Activated CD8-positive, alpha-beta memory T cell treated with anti-CD3 and anti-CD28 coated beads, Interleukin-2, amount 10 ng/mL, durations not matched to agents 7 days and 5 days (primary cell): ENCODE results near the gene ARHGAP10. TPM values are rescaled to one million over a fixed set of nuclear protein-coding genes. Genes with fewer than 3 reads are reported as not detected.

Source experiments
- ATAC-seq: fragments of 150-1000 bp; cut with Tn5 transposase; one replicate; pipeline ENCODE4 v1.10.0; 2021; ENCODE audit warnings: moderate library complexity
- CTCF ChIA-PET: fragments of 350-600 bp; sonication (Branson Sonifier 250); formaldehyde crosslinking; loops from one replicate; lab custom pipeline; 2021; ENCODE audit warnings: antibody characterized with exemption; lab: Charles Lee
- DNase-seq: peaks from one replicate; pipeline ENCODE4 v3.0.0-alpha.2; 2020
- H3K27ac Mint-ChIP-seq: one replicate; pipeline ENCODE4 v1.8.0; 2021; ENCODE audit warnings: mild to moderate bottlenecking, mixed read lengths
- H3K27me3 Mint-ChIP-seq: one replicate; pipeline ENCODE4 v1.8.0; 2021; ENCODE audit warnings: mixed read lengths
- H3K36me3 Mint-ChIP-seq: one replicate; pipeline ENCODE4 v1.8.0; 2021; ENCODE audit warnings: mild to moderate bottlenecking, mixed read lengths
- H3K4me1 Mint-ChIP-seq: one replicate; pipeline ENCODE4 v1.8.0; 2021; ENCODE audit warnings: mixed read lengths
- H3K4me3 Mint-ChIP-seq: one replicate; pipeline ENCODE4 v1.8.0; 2021; ENCODE audit warnings: mild to moderate bottlenecking, moderate library complexity, mixed read lengths
- H3K9me3 Mint-ChIP-seq: one replicate; pipeline ENCODE4 v1.8.0; 2022; ENCODE audit warnings: low read depth, mixed read lengths
- total RNA-seq, 2 experiments: library from RNA; stranded (reverse); gene quantifications; one replicate each; pipeline ENCODE4 v1.2.3, GENCODE V29; 2021

ARHGAP10 gene
- total RNA-seq, 2 experiments from 2014 or later = 12.1 to 18.8 TPM

DNA sequence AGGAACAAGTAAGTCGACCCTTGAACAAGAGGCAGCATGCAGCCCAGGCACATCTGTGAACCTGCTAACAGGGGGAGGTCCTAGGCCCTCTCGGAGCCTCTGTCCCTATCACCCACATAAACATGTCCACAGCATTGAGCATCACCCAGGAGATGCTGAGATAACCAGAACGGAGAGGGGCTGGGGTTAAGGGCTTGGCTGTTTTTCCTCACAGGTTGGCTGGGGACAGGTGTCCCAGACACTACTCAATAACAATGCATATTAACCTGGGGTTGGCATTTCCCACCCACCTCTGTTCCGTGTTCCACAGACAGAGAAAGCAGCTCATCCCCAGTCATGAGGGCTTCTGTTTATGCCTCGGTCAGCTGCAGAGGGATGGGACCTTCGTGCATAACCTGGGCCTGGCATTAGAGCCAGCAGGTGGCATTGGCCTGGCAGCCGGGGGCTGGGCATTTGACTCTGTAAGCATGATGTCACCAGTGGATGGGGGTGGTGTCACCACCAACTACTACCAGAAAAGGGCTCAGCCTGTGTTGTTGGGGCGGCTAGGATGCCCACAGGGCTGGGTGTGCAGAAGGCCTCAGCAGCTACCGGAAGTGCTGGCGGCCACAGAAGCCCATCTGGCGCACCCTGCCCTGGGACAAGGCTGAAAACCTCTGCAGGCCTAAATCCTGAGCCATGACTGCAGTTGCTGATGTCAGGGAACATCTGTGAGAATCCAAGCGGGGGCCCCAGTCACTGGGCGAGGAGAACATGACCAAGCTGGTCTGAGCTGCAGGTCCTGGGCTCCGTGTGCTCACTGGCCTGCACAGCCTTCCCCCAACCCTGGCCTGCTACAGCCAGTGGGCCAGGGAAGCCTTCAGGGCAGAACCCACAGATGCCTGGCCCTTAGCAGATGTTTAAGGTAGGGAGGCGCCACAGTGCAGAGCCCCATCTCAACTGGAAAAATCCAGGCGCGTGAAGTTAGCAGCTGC, 358.9 kb downstream of the ARHGAP10 start:
- H3K9me3 Mint-ChIP-seq = no peaks in the 10 kb centered on the region
- CTCF ChIA-PET = no interaction called here
- no peak overlapping the region for H3K4me3 Mint-ChIP-seq
- ATAC-seq = no peak
- no peaks in the 10 kb centered on the region for H3K36me3 Mint-ChIP-seq
- H3K27ac Mint-ChIP-seq = no peak overlapping the region
- no peaks in the 10 kb centered on the region for H3K4me1 Mint-ChIP-seq
- DNase-seq = no peak
- no peaks in the 10 kb centered on the region for H3K27me3 Mint-ChIP-seq

DNA sequence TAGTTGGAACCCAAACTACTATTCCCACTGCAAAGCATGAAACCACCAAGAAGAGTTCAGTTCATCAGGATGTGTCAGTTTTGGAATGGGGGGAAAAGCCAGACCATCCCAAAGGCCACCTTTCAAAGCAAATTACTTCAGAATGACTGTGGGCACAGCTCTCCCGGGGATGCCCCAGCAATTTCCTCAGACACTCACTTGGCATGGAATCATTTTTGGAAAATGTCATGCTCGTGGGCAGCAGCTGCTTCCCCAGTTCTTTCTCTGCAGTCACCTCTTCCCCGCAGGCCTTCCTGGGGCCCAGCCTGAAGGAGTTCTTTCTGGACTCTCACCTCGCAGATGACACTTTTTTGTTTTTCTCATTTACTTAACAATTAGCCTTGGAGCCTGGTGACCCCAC, 360.0 kb downstream of the ARHGAP10 start:
- CTCF ChIA-PET = no interaction called here
- no peak for ATAC-seq
- no peak overlapping the region for H3K4me3 Mint-ChIP-seq
- no peaks in the 10 kb centered on the region for H3K36me3 Mint-ChIP-seq
- no peak for DNase-seq
- no peak overlapping the region for H3K27ac Mint-ChIP-seq
- no peaks in the 10 kb centered on the region for H3K9me3 Mint-ChIP-seq
- no peaks in the 10 kb centered on the region for H3K27me3 Mint-ChIP-seq
- no peaks in the 10 kb centered on the region for H3K4me1 Mint-ChIP-seq

DNA sequence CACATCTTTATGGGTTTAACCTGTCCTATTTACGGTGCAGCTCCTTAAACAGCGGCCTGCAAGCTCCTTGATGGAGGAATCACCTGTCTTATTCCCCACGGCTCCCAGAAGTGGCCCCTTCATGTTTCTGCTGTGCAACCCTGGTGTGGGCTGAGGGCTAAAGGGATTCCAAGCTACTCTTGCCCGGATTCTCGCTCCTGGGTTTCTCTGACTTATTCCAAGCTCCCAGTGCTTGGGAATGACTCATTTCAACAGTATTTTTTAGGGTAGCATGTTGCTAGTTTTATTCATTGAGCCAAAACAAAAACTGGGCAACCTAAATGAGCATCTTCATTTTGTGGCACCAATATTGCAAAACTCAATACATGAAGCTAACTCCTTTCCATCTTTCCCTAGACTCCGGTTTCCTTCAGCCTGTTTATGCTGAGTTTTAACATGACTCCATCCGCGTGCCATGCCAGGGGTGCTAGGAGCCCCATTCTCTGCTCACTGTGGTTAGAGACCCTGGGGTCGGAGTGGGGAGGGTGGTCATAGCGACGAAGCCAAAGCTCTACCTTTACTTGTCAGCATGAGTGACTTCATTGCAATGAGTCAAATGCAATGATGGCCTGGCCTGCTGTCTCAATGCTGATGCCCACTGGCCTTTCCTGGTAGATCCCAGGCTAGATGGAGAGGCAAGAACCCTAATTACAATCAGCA, 360.6 kb downstream of the ARHGAP10 start:
- no peak for ATAC-seq

DNA sequence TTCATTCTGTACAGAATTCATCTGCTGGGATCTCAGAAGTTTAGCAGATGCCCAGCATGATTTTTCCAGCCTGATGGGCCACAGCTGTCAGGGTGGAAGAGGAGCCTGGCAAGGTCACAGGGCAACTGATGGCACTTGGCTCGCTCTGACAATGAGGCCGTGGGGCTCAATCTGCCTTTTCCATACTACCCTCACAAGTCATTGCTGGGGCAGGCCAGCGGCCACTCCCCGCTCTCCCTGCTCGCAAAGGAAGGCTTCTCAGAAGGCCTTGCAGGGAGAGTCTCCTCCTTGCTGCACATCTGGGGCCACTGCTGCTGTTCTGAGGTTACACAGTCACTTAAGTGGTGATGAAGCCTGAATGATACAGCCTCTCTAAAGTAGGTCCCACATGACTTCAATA, 361.2 kb downstream of the ARHGAP10 start:
- Mint-ChIP-seq H3K36me3 (no peaks in the 10 kb centered on the region), H3K4me3 (no peak overlapping the region), H3K27me3 (no peaks in the 10 kb centered on the region), H3K9me3 (no peaks in the 10 kb centered on the region), H3K4me1 (no peaks in the 10 kb centered on the region), H3K27ac (no peak overlapping the region)
- ATAC-seq = no peak
- CTCF ChIA-PET = no interaction called here
- DNase-seq = no peak

More for the DNA sequence above, 360.6 kb downstream of the ARHGAP10 start:
- Mint-ChIP-seq H3K27me3 (no peaks in the 10 kb centered on the region), H3K27ac (no peak overlapping the region), H3K36me3 (no peaks in the 10 kb centered on the region), H3K9me3 (no peaks in the 10 kb centered on the region), H3K4me1 (no peaks in the 10 kb centered on the region), H3K4me3 (no peak overlapping the region)
- CTCF ChIA-PET = no interaction called here
- DNase-seq = no peak

DNA sequence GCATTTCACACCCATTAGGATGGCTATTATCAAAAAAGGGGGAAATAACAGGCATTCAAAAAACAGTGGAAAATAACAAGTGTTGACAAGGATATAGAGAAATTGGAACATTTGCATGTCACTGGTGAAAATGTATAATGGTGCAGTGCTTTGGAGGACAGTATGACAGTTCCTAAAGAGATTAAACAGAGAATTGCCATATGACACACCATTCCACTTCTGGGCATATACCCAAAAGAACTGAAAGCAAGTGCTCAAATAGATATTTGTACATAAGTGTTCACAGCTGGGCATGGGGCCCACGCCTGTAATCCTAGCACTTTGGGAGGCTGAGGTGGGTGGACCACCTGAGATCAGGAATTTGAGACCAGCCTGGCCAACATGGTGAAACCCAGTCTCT, 362.3 kb downstream of the ARHGAP10 start:
- DNase-seq (no peak), ATAC-seq (no peak)
- Mint-ChIP-seq H3K4me1 (no peaks in the 10 kb centered on the region), H3K27me3 (no peaks in the 10 kb centered on the region), H3K9me3 (no peaks in the 10 kb centered on the region), H3K4me3 (no peak overlapping the region), H3K27ac (no peak overlapping the region), H3K36me3 (no peaks in the 10 kb centered on the region)
- CTCF ChIA-PET = no interaction called here

DNA sequence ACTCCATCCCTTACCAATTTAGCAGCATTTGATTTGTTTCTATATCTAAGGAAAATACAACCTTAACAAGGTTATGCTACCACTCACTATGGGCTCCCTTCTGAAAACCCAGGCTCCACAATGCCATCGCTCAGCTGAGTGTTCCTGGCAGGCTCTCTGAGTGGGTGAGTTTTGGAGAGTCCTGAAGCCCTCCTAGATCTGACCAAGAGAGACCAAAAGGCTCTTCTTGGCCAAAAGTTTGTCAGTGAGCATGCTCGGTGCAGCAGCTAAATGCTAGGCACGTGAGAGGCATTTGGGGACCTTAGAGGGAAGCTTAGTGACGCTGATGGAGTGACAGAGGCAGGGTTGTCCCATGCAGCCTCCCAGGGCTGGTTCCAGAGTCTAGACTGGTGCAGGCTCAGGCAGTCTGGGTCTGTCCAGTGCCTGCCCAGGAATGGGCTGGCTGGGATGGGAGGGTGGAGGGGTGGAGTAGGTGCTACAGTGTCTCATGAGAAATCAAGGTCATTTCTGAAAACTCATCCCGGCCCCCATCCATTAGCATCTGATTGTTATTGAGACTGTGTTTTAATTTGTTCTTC, 363.5 kb downstream of the ARHGAP10 start:
- Mint-ChIP-seq H3K4me3 (no peak overlapping the region), H3K36me3 (no peaks in the 10 kb centered on the region), H3K9me3 (no peaks in the 10 kb centered on the region), H3K27me3 (no peaks in the 10 kb centered on the region), H3K4me1 (no peaks in the 10 kb centered on the region), H3K27ac (no peak overlapping the region)
- ATAC-seq (no peak), DNase-seq (no peak)
- CTCF ChIA-PET = no interaction called here

DNA sequence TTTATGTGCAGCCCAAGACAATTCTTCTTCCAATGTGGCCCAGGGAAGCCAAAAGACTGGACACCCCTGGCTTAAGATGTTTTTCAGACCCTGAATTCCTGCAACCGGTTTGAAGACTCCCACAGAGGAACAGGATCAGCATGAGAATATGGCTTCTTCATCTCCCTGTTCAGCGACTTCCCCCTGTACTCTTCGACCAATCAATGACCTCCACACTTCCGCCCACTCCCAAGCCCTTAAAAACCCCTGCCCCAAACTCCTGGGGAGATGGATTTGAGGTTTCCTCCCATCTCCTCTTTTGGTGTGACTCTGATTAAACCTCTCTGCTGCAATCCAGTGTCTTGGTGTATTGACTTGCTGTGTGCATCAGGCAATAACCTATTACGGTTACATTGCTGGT, 365.9 kb downstream of the ARHGAP10 start:
- Mint-ChIP-seq H3K27ac (no peak overlapping the region), H3K36me3 (no peaks in the 10 kb centered on the region), H3K27me3 (no peaks in the 10 kb centered on the region), H3K4me3 (no peak overlapping the region), H3K4me1 (peaks cover 2% of the 10 kb centered on the region), H3K9me3 (no peaks in the 10 kb centered on the region)
- no peak for ATAC-seq
- DNase-seq = no peak
- CTCF ChIA-PET = no interaction called here

DNA sequence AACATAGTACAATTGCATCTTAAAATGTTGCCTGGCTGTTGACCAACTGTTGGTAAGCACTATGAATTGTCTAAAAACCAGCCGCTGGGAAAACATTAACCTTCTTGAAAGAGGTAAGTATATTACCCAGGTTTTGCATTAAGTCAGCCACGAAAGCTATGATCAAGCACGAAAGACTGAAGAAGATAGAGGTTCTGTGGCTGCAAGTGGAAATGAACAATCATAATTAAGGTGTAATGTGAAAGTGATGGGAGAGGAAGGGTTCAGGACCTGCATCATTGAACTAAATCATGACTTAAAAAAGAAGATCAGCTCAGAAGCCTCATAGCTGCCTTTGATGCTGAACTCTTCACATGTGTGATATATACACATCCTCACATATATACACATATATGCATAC, 369.3 kb downstream of the ARHGAP10 start:
- no peak for DNase-seq
- ATAC-seq = no peak
- H3K36me3 Mint-ChIP-seq = peaks cover 2% of the 10 kb centered on the region

DNA sequence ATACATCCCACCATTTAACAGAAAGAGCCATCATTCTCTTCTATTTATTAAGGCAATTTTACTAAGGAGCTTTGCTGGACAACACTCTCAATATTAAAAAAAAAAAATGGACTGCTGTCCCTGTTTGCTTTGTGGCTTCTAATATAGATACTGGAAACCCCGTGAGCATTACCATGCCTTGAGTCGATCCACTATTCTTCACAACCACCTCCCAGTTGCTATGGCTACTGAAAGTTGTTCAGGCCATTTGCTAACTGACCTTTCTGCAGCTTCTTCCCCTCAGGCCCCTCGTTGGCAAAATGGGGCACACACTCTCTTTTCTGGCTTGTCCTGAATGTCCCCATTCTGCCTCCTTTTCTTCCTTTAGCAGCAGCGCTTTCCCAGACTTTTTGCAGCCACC, 369.9 kb downstream of the ARHGAP10 start:
- DNase-seq = no peak
- peaks cover 3% of the 10 kb centered on the region for H3K36me3 Mint-ChIP-seq
- CTCF ChIA-PET = no interaction called here
- H3K9me3 Mint-ChIP-seq = no peaks in the 10 kb centered on the region
- H3K27ac Mint-ChIP-seq = no peak overlapping the region
- no peak for ATAC-seq
- peaks cover 2% of the 10 kb centered on the region for H3K4me1 Mint-ChIP-seq
- H3K27me3 Mint-ChIP-seq = no peaks in the 10 kb centered on the region
- H3K4me3 Mint-ChIP-seq = no peak overlapping the region

More for the DNA sequence above, 369.3 kb downstream of the ARHGAP10 start:
- no peak overlapping the region for H3K4me3 Mint-ChIP-seq
- no peak overlapping the region for H3K27ac Mint-ChIP-seq
- no peaks in the 10 kb centered on the region for H3K9me3 Mint-ChIP-seq
- CTCF ChIA-PET = no interaction called here
- no peaks in the 10 kb centered on the region for H3K27me3 Mint-ChIP-seq
- H3K4me1 Mint-ChIP-seq = peaks cover 2% of the 10 kb centered on the region

DNA sequence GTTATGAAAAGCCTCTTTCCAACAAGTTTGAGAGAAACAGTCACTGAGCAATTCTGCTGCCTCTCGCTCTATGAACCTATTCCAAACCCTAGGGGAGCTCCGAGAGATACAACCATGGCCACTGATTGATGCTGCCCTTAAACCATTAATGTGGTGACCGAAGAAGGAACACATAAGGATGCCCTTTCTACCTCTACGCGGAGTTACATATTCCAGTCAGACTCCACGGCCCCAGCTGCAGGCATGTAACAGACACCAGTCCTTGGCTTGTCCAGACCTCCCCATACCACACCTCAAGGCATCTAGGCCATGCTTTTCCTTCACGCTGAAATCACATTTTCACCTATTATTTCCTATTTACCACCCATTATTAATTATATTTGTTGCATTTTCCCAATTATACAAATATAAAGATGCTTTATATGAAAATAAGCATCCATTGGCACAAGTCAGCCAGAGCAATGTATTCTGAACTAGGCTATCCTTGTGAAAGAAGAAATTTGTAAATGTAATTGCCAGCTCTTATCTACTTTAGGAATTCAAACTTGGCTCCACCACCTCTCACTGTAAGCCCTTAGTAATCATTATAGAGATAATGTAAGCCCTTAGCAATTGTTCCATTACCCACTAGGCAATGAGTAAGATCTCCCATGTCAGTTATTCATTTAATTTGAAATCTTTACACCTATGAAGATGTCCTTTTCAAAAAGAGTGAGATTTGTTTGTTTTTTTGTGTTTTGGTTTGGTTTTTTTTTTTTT, 371.9 kb downstream of the ARHGAP10 start:
- Mint-ChIP-seq H3K27ac (no peak overlapping the region), H3K4me3 (no peak overlapping the region), H3K4me1 (peaks cover 2% of the 10 kb centered on the region), H3K36me3 (peaks cover 4% of the 10 kb centered on the region), H3K27me3 (no peaks in the 10 kb centered on the region), H3K9me3 (no peaks in the 10 kb centered on the region)
- DNase-seq (no peak), ATAC-seq (no peak)
- CTCF ChIA-PET = no interaction called here

DNA sequence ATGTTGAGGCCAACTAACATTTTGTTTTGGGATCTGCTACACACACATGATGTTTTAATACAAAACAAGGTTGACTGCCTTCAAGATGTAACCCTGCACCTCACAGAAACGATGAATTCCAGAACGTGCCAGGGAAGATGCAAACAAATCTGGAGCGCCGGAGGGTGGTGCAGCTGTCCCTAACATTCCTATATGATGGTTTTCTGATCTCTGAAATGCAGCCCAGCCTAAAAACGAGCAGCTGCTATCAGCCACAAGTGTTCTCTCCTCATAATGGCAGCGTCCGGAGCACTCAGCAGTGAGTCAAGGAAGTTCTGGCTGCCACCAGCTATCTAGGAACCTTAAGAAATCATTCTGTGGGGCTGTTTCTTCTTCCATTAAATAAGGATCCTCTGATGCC, 376.9 kb downstream of the ARHGAP10 start:
- peaks cover 3% of the 10 kb centered on the region for H3K4me1 Mint-ChIP-seq
- H3K27ac Mint-ChIP-seq = no peak overlapping the region
- no peaks in the 10 kb centered on the region for H3K27me3 Mint-ChIP-seq
- no peak for ATAC-seq
- no peak for DNase-seq
- H3K36me3 Mint-ChIP-seq = peaks cover 7% of the 10 kb centered on the region
- no peaks in the 10 kb centered on the region for H3K9me3 Mint-ChIP-seq
- H3K4me3 Mint-ChIP-seq = no peak overlapping the region
- CTCF ChIA-PET = no interaction called here

DNA sequence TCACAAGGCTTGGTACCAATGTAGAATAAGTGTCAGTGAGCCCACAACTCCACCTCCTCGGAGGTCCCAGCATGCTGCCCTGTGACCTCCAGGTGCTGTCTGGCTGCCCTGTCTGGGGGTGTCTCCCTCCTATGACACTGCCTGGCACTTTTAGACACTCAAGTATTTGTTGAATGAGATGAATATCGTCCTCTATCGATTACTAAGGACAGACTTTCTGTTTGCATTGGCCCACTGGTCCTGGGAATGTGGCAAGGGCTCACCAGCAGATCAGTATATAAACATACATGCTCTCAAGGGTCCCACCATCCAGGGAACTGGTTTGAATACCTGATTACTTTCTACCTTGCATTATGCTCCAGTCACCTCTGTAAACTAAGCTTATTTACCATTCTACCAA, 377.3 kb downstream of the ARHGAP10 start:
- CTCF ChIA-PET = no interaction called here
- Mint-ChIP-seq H3K4me3 (no peak overlapping the region), H3K9me3 (no peaks in the 10 kb centered on the region), H3K36me3 (peaks cover 7% of the 10 kb centered on the region), H3K27me3 (no peaks in the 10 kb centered on the region), H3K4me1 (peaks cover 3% of the 10 kb centered on the region), H3K27ac (no peak overlapping the region)
- DNase-seq (no peak), ATAC-seq (no peak)

DNA sequence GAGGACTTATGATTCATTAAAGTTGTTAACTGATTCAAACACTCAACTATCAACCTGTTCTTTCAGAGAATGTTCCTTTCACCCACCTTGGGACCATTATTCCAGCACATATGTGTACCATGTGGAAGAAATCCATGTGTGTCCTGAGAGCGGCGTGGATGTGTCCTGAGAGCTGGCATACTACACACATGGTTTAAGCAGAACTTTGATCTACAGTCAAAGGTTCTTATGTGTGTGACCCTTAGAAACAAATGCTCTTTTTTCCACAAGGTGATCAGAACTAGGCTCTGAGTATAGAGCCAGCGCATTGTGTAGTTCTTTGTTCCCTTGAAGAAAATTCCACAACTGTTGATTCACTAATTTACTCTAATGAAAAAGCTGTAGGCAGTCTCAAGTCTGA, 378.3 kb downstream of the ARHGAP10 start:
- no peak for ATAC-seq

More for the DNA sequence above, 378.3 kb downstream of the ARHGAP10 start:
- Mint-ChIP-seq H3K36me3 (peaks cover 7% of the 10 kb centered on the region), H3K4me3 (no peak overlapping the region), H3K4me1 (peaks cover 3% of the 10 kb centered on the region), H3K27ac (no peak overlapping the region), H3K27me3 (no peaks in the 10 kb centered on the region), H3K9me3 (no peaks in the 10 kb centered on the region)
- CTCF ChIA-PET = no interaction called here
- DNase-seq = no peak
